GM23338 (cell line): ENCODE measurements around the gene ZEB1. TPM values are rescaled to one million over a fixed set of nuclear protein-coding genes. Genes with fewer than 3 reads are reported as not detected.

ENCODE experiments used
- ATAC-seq: fragments of 200-7000 bp; cut with Tn5 transposase; 3 replicates; pipeline ENCODE4 v1.9.1; 2020
- DNase-seq: peaks from one replicate; pipeline ENCODE4 v3.0.0-alpha.2; 2015; ENCODE audit warnings: low spot score
- H2AFZ ChIP-seq: fragments of 200-600 bp; sonication (generic); 2 replicates; pipeline ENCODE4 v1.8.0; 2016; ENCODE audit warnings: antibody characterized with exemption, mild to moderate bottlenecking, moderate library complexity
- H3F3A ChIP-seq: fragments of 200-600 bp; sonication (generic); replicated peaks from 2 replicates; pipeline ENCODE4 v1.8.0; 2017; ENCODE audit warnings: antibody characterized with exemption, mixed run types, low read depth
- H3K27ac ChIP-seq: fragments of 200-600 bp; sonication (generic); 2 replicates; pipeline ENCODE4 v1.6.1; 2016; ENCODE audit warnings: low read depth
- H3K27me3 ChIP-seq: fragments of 200-600 bp; sonication (generic); 2 replicates; pipeline ENCODE4 v1.8.0; 2016; ENCODE audit warnings: mild to moderate bottlenecking, mixed run types, moderate library complexity; ENCODE audit not compliant: insufficient read depth
- H3K36me3 ChIP-seq: fragments of 200-600 bp; sonication (generic); 2 replicates; pipeline ENCODE4 v1.8.0; 2016; ENCODE audit warnings: mild to moderate bottlenecking; ENCODE audit not compliant: insufficient read depth
- H3K4me1 ChIP-seq: fragments of 200-600 bp; sonication (generic); 2 replicates; pipeline ENCODE4 v1.8.0; 2016; ENCODE audit warnings: mild to moderate bottlenecking, moderate library complexity; ENCODE audit not compliant: insufficient read depth
- H3K4me2 ChIP-seq: fragments of 200-600 bp; sonication (generic); 2 replicates; pipeline ENCODE4 v1.7.1; 2017; ENCODE audit warnings: mixed run types
- H3K4me3 ChIP-seq: fragments of 200-600 bp; sonication (generic); 2 replicates; pipeline ENCODE4 v1.6.1; 2016; ENCODE audit warnings: mixed run types
- H3K79me2 ChIP-seq: fragments of 200-600 bp; sonication (generic); replicated peaks from 2 replicates; pipeline ENCODE4 v1.8.0; 2017; ENCODE audit warnings: mild to moderate bottlenecking; ENCODE audit not compliant: insufficient read depth
- H3K9me2 ChIP-seq: fragments of 200-600 bp; sonication (generic); 2 replicates; pipeline ENCODE4 v1.8.0; 2017; ENCODE audit not compliant: insufficient read depth
- H4K20me1 ChIP-seq: fragments of 200-600 bp; sonication (generic); replicated peaks from 2 replicates; pipeline ENCODE4 v1.8.0; 2017; ENCODE audit warnings: mild to moderate bottlenecking; ENCODE audit not compliant: insufficient read depth
- H3K27ac Mint-ChIP-seq: 2 replicates; pipeline ENCODE4 v1.8.0; 2020; ENCODE audit warnings: inconsistent platforms, mild to moderate bottlenecking, moderate library complexity, mixed read lengths
- H3K27me3 Mint-ChIP-seq: 3 replicates; pipeline ENCODE4 v1.8.0; 2022; ENCODE audit warnings: low read depth, mild to moderate bottlenecking, moderate library complexity, mixed read lengths, inconsistent platforms; ENCODE audit not compliant: insufficient read depth, poor library complexity
- H3K36me3 Mint-ChIP-seq: 3 replicates; pipeline ENCODE4 v1.8.0; 2021; ENCODE audit warnings: low read depth, mild to moderate bottlenecking, inconsistent platforms, moderate library complexity, mixed read lengths
- H3K4me1 Mint-ChIP-seq: 3 replicates; pipeline ENCODE4 v1.8.0; 2020; ENCODE audit warnings: mild to moderate bottlenecking, inconsistent platforms, mixed read lengths
- H3K4me3 Mint-ChIP-seq: 3 replicates; pipeline ENCODE4 v1.8.0; 2021; ENCODE audit warnings: moderate library complexity, mild to moderate bottlenecking, inconsistent platforms, mixed read lengths
- H3K9me3 Mint-ChIP-seq: 3 replicates; pipeline ENCODE4 v1.8.0; 2020; ENCODE audit warnings: moderate library complexity, mild to moderate bottlenecking, inconsistent platforms, mixed read lengths
- CREB1 ChIP-seq: fragments of 250-450 bp; sonication (Bioruptor Pico); IDR thresholded peaks from 2 replicates; pipeline ENCODE4 v1.5.0; 2020; ENCODE audit warnings: low read depth, mild to moderate bottlenecking, moderate library complexity
- EZH2 ChIP-seq: fragments of 200-600 bp; sonication (generic); IDR thresholded peaks from one replicate; pipeline ENCODE4 v1.8.0; 2017; ENCODE audit warnings: antibody characterized with exemption, mild to moderate bottlenecking, low read depth; ENCODE audit not compliant: unreplicated experiment
- EZH2phosphoT487 ChIP-seq: fragments of 200-600 bp; sonication (generic); IDR thresholded peaks from one replicate; pipeline ENCODE4 v1.8.1; 2018; ENCODE audit warnings: antibody characterized with exemption; ENCODE audit not compliant: unreplicated experiment
- JUNB ChIP-seq: IDR thresholded peaks from one replicate; pipeline ENCODE4 v1.6.1; 2016; ENCODE audit warnings: antibody characterized with exemption; ENCODE audit not compliant: unreplicated experiment
- NANOG ChIP-seq: IDR thresholded peaks from 2 replicates; pipeline ENCODE4 v1.6.1; 2016; ENCODE audit warnings: antibody characterized with exemption, borderline replicate concordance
- POLR2AphosphoS5 ChIP-seq: IDR thresholded peaks from 2 replicates; pipeline ENCODE4 v1.6.1; 2016; ENCODE audit warnings: antibody characterized with exemption, low read depth
- STAT1 ChIP-seq: IDR thresholded peaks from one replicate; pipeline ENCODE4 v1.6.1; 2016; ENCODE audit warnings: antibody characterized with exemption; ENCODE audit not compliant: unreplicated experiment
- ZNF114 ChIP-seq: fragments of 250-450 bp; sonication (Bioruptor Pico); IDR thresholded peaks from 2 replicates; pipeline ENCODE4 v1.5.0; 2020; ENCODE audit warnings: mild to moderate bottlenecking, moderate library complexity
- ZNF331 ChIP-seq: fragments of 250-450 bp; sonication (Bioruptor Pico); IDR thresholded peaks from 2 replicates; pipeline ENCODE4 v1.5.0; 2020; ENCODE audit warnings: low read depth, mild to moderate bottlenecking, moderate library complexity
- polyA plus RNA-seq: library from polyadenylated mRNA; unstranded; fragments of >200 nt; fragmentation: Nextera tagmentation; extraction: Ambion mirVana; gene quantifications from 2 replicates; pipeline ENCODE4 v1.2.1, GENCODE V29; 2016
- total RNA-seq: library from RNA; depleted of rRNA; stranded (reverse); fragments of >200 nt; shearing (Covaris generic); gene quantifications from 2 replicates; pipeline ENCODE4 v1.2.3, GENCODE V29; 2014
- TF ChIP-seq, protein P1 (sequence below): IDR thresholded peaks from 2 replicates; pipeline ENCODE4 v1.6.1; 2016; ENCODE audit warnings: antibody characterized with exemption
- TF ChIP-seq, protein P2 (sequence below), 2 experiments: fragments of 200-600 bp in 1 of 2; sonication (generic) in 1 of 2; conservative IDR thresholded peaks; 2 replicates each; pipeline versions ENCODE4 v1.5.1 to v1.6.1; 2016 to 2017; ENCODE audit warnings: antibody characterized with exemption in 2 of 2, low read depth in 2 of 2, mild to moderate bottlenecking in 2 of 2, moderate library complexity in 1 of 2
- TF ChIP-seq, protein P3 (sequence below): IDR thresholded peaks from one replicate; pipeline ENCODE4 v1.6.1; 2018; ENCODE audit warnings: antibody characterized with exemption; ENCODE audit not compliant: unreplicated experiment
- TF ChIP-seq, protein P4 (sequence below): fragments of 250-450 bp; sonication (Bioruptor Pico); IDR thresholded peaks from 2 replicates; pipeline ENCODE4 v1.5.0; 2020; ENCODE audit warnings: mild to moderate bottlenecking, moderate library complexity

The ZEB1 gene
- total and polyA plus RNA-seq, 2 experiments from 2014 or later: 0.16 to 0.45 TPM

DNA sequence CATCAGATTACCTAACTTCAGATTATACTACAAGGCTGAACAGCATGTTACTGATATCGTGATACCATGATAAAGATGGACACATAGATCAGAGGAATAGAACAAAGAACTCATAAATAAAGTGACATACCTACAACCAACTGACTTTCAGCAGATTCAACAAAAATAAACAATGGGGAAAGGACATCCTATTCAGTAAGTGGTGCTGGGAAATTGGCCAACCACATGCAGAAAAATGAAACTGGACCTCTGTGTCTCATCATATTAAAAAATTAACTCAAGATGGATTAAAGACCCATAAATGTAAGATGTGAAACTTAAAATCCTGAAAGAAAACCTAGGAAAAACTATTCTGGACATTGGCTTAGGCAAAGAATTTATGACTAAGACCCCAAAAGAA, 158.6 kb downstream of the ZEB1 start:
- Mint-ChIP-seq H3K27ac (no peak overlapping the region), H3K36me3 (no peaks in the 10 kb centered on the region; the same call in 2 of the 3 replicates), H3K4me3 (no peak overlapping the region), H3K9me3 (peaks cover 9% of the 10 kb centered on the region; the same call in 2 of the 3 replicates), H3K4me1 (no peaks in the 10 kb centered on the region), H3K27me3 (no peaks in the 10 kb centered on the region)
- Histone ChIP-seq H3K27ac (no peak overlapping the region), H3F3A (no peaks in the 10 kb centered on the region), H3K4me3 (no peak overlapping the region), H3K27me3 (no peaks in the 10 kb centered on the region), H3K4me2 (no peak overlapping the region), H3K36me3 (no peaks in the 10 kb centered on the region), H3K9me2 (no peaks in the 10 kb centered on the region), H4K20me1 (no peaks in the 10 kb centered on the region), H3K4me1 (no peaks in the 10 kb centered on the region), H3K79me2 (no peaks in the 10 kb centered on the region), H2AFZ (no peak overlapping the region)
- ATAC-seq (no peak), DNase-seq (no peak)
- TF ChIP-seq JUNB (no peak), EZH2 (no peak), ZNF114 (no peak), POLR2AphosphoS5 (no peak), EZH2phosphoT487 (no peak), ZNF331 (CRISPR knock-in tag) (no peak), NANOG (no peak), STAT1 (no peak), CREB1 (no peak)
- TF ChIP-seq, protein P1, sequence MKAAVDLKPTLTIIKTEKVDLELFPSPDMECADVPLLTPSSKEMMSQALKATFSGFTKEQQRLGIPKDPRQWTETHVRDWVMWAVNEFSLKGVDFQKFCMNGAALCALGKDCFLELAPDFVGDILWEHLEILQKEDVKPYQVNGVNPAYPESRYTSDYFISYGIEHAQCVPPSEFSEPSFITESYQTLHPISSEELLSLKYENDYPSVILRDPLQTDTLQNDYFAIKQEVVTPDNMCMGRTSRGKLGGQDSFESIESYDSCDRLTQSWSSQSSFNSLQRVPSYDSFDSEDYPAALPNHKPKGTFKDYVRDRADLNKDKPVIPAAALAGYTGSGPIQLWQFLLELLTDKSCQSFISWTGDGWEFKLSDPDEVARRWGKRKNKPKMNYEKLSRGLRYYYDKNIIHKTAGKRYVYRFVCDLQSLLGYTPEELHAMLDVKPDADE: no peak
- TF ChIP-seq, protein P2, sequence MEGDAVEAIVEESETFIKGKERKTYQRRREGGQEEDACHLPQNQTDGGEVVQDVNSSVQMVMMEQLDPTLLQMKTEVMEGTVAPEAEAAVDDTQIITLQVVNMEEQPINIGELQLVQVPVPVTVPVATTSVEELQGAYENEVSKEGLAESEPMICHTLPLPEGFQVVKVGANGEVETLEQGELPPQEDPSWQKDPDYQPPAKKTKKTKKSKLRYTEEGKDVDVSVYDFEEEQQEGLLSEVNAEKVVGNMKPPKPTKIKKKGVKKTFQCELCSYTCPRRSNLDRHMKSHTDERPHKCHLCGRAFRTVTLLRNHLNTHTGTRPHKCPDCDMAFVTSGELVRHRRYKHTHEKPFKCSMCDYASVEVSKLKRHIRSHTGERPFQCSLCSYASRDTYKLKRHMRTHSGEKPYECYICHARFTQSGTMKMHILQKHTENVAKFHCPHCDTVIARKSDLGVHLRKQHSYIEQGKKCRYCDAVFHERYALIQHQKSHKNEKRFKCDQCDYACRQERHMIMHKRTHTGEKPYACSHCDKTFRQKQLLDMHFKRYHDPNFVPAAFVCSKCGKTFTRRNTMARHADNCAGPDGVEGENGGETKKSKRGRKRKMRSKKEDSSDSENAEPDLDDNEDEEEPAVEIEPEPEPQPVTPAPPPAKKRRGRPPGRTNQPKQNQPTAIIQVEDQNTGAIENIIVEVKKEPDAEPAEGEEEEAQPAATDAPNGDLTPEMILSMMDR (conservative IDR thresholded peaks at IDR 0.05; ENCODE audit: low read depth in 2 of 2): no peak
- TF ChIP-seq, protein P3, sequence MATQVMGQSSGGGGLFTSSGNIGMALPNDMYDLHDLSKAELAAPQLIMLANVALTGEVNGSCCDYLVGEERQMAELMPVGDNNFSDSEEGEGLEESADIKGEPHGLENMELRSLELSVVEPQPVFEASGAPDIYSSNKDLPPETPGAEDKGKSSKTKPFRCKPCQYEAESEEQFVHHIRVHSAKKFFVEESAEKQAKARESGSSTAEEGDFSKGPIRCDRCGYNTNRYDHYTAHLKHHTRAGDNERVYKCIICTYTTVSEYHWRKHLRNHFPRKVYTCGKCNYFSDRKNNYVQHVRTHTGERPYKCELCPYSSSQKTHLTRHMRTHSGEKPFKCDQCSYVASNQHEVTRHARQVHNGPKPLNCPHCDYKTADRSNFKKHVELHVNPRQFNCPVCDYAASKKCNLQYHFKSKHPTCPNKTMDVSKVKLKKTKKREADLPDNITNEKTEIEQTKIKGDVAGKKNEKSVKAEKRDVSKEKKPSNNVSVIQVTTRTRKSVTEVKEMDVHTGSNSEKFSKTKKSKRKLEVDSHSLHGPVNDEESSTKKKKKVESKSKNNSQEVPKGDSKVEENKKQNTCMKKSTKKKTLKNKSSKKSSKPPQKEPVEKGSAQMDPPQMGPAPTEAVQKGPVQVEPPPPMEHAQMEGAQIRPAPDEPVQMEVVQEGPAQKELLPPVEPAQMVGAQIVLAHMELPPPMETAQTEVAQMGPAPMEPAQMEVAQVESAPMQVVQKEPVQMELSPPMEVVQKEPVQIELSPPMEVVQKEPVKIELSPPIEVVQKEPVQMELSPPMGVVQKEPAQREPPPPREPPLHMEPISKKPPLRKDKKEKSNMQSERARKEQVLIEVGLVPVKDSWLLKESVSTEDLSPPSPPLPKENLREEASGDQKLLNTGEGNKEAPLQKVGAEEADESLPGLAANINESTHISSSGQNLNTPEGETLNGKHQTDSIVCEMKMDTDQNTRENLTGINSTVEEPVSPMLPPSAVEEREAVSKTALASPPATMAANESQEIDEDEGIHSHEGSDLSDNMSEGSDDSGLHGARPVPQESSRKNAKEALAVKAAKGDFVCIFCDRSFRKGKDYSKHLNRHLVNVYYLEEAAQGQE: no peak
- TF ChIP-seq, protein P4, sequence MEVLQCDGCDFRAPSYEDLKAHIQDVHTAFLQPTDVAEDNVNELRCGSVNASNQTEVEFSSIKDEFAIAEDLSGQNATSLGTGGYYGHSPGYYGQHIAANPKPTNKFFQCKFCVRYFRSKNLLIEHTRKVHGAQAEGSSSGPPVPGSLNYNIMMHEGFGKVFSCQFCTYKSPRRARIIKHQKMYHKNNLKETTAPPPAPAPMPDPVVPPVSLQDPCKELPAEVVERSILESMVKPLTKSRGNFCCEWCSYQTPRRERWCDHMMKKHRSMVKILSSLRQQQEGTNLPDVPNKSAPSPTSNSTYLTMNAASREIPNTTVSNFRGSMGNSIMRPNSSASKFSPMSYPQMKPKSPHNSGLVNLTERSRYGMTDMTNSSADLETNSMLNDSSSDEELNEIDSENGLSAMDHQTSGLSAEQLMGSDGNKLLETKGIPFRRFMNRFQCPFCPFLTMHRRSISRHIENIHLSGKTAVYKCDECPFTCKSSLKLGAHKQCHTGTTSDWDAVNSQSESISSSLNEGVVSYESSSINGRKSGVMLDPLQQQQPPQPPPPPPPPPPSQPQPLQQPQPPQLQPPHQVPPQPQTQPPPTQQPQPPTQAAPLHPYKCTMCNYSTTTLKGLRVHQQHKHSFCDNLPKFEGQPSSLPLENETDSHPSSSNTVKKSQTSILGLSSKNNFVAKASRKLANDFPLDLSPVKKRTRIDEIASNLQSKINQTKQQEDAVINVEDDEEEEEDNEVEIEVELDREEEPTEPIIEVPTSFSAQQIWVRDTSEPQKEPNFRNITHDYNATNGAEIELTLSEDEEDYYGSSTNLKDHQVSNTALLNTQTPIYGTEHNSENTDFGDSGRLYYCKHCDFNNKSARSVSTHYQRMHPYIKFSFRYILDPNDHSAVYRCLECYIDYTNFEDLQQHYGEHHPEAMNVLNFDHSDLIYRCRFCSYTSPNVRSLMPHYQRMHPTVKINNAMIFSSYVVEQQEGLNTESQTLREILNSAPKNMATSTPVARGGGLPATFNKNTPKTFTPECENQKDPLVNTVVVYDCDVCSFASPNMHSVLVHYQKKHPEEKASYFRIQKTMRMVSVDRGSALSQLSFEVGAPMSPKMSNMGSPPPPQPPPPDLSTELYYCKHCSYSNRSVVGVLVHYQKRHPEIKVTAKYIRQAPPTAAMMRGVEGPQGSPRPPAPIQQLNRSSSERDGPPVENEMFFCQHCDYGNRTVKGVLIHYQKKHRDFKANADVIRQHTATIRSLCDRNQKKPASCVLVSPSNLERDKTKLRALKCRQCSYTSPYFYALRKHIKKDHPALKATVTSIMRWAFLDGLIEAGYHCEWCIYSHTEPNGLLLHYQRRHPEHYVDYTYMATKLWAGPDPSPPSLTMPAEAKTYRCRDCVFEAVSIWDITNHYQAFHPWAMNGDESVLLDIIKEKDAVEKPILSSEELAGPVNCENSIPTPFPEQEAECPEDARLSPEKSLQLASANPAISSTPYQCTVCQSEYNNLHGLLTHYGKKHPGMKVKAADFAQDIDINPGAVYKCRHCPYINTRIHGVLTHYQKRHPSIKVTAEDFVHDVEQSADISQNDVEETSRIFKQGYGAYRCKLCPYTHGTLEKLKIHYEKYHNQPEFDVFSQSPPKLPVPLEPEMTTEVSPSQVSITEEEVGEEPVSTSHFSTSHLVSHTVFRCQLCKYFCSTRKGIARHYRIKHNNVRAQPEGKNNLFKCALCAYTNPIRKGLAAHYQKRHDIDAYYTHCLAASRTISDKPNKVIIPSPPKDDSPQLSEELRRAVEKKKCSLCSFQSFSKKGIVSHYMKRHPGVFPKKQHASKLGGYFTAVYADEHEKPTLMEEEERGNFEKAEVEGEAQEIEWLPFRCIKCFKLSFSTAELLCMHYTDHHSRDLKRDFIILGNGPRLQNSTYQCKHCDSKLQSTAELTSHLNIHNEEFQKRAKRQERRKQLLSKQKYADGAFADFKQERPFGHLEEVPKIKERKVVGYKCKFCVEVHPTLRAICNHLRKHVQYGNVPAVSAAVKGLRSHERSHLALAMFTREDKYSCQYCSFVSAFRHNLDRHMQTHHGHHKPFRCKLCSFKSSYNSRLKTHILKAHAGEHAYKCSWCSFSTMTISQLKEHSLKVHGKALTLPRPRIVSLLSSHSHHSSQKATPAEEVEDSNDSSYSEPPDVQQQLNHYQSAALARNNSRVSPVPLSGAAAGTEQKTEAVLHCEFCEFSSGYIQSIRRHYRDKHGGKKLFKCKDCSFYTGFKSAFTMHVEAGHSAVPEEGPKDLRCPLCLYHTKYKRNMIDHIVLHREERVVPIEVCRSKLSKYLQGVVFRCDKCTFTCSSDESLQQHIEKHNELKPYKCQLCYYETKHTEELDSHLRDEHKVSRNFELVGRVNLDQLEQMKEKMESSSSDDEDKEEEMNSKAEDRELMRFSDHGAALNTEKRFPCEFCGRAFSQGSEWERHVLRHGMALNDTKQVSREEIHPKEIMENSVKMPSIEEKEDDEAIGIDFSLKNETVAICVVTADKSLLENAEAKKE (CRISPR knock-in tag): no peak
